Calu3 (cell line): ENCODE measurements around the gene FBL. TPM values are rescaled to one million over a fixed set of nuclear protein-coding genes. Genes with fewer than 3 reads are reported as not detected.
"Not testable (repeated sequence)": the region's sequence is repeated elsewhere in the genome, so short reads cannot be mapped to it uniquely, and the experiment has no call there.

ENCODE experiments used
- BruUV-seq: library from RNA; stranded (reverse); fragments of 400-500 nt; replicated peaks from 2 replicates; lab custom pipeline; 2021; lab: Mats Ljungman, UMichigan
- CTCF ChIA-PET: fragments of 300-600 bp; sonication (Branson Sonifier 250); formaldehyde crosslinking; loops from one replicate; lab custom pipeline; 2022; ENCODE audit warnings: antibody characterized with exemption; lab: Charles Lee
- DNase-seq: peaks from one replicate; pipeline ENCODE4 v3.0.0; 2022
- H3K27ac Mint-ChIP-seq: one replicate; pipeline ENCODE4 v1.8.0; 2022; ENCODE audit warnings: mixed read lengths; ENCODE audit not compliant: unreplicated experiment
- H3K27me3 Mint-ChIP-seq: one replicate; pipeline ENCODE4 v1.8.0; 2022; ENCODE audit warnings: mixed read lengths; ENCODE audit not compliant: unreplicated experiment
- H3K36me3 Mint-ChIP-seq: one replicate; pipeline ENCODE4 v1.8.0; 2022; ENCODE audit warnings: mild to moderate bottlenecking, moderate library complexity, mixed read lengths; ENCODE audit not compliant: insufficient read depth, unreplicated experiment
- H3K4me1 Mint-ChIP-seq: one replicate; pipeline ENCODE4 v1.8.0; 2022; ENCODE audit warnings: mild to moderate bottlenecking, low read depth, mixed read lengths; ENCODE audit not compliant: unreplicated experiment
- H3K4me3 Mint-ChIP-seq: one replicate; pipeline ENCODE4 v1.8.0; 2022; ENCODE audit warnings: mild to moderate bottlenecking, low read depth, moderate library complexity, mixed read lengths; ENCODE audit not compliant: unreplicated experiment
- H3K9me3 Mint-ChIP-seq: one replicate; pipeline ENCODE4 v1.8.0; 2022; ENCODE audit warnings: low read depth, mixed read lengths; ENCODE audit not compliant: unreplicated experiment
- intact Hi-C: fragments of 100-400 bp; cut with micrococcal nuclease; formaldehyde crosslinking; loops from one replicate; pipeline ENCODE4 v1.10.0; 2022; ENCODE audit not compliant: unreplicated experiment
- total RNA-seq: library from RNA; stranded (reverse); gene quantifications from 2 replicates; pipeline ENCODE4 v1.2.3, GENCODE V29; 2022
- TF ChIP-seq, protein P1 (sequence below): fragments of 200-600 bp; IDR thresholded peaks from one replicate; pipeline ENCODE4 v1.8.0; 2022; ENCODE audit warnings: antibody characterized with exemption; ENCODE audit not compliant: unreplicated experiment

Gene FBL
- total RNA-seq, 1 experiment from 2014 or later = 724 TPM

DNA sequence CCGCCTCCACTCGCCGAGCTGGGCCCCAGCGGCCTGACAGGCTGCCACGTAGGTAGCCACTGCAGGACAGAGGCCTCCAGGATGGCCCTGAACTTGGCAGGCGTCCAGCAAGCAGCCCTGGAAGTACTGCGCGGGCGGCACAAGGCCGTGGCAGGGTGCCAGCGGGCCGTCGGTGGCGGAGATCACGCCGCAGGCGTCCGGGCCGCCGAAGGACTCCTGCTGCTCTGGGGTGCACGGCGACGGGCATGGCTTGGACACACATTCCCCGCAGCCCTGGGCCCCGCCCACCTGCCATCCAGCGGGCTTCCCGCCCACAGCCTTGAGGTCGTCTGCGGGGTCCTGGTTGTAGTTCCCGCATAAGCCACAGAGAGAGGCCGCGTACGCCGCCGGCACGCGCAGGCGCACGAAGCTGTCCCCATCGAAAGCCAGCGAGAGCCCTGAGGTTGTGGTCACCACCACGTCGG is 29.3 kb upstream of the FBL start:
- intact Hi-C loops, H3K9me3 Mint-ChIP-seq, H3K36me3 Mint-ChIP-seq, H3K27ac Mint-ChIP-seq, H3K27me3 Mint-ChIP-seq, H3K4me3 Mint-ChIP-seq, DNase-seq, CTCF ChIA-PET, H3K4me1 Mint-ChIP-seq, BruUV-seq: not testable (repeated sequence)

DNA sequence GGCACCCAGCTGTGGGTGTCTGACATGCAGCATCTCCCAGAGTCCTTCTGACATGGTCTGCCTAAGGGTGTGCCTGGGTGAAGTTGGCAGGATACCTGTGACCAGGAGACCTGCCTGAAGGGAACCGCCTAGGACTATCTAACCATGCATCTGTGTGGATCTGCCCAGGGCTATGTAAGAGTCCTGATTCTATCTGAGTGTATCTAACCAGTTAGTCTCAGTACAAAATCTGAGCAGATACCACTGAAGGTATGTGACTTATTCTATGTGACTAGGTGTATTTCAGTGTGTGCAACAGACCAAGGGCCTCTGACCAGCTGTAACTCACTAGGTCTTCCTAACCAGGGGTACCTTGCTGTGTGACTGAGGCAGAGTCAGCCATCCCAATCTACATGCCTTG is 28.2 kb upstream of the FBL start:
- CTCF ChIA-PET = no interaction called here

DNA sequence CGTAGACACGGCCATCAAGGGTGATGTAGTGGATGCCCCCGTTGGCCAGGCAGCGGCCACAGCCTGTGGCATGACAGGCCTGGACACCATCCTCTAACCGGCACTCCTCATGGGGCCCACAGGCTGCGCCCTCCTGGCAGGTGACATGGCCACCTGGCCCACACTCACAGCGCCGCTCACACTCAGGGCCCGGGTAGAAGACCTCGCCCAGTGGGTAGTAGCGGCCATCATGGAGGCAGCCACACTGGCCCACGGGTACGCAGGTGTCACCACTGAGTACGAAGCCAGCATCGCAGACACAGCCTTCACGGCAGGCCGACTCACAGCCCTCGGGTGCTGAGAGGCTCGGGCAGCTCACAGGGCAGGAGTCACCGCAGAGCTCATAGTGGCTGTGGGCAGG is 27.2 kb upstream of the FBL start:
- Mint-ChIP-seq H3K9me3 (no peaks in the 10 kb centered on the region), H3K27ac (no peak overlapping the region), H3K27me3 (no peaks in the 10 kb centered on the region), H3K36me3 (no peaks in the 10 kb centered on the region), H3K4me1 (no peaks in the 10 kb centered on the region), H3K4me3 (no peak overlapping the region)
- TF ChIP-seq, protein P1, sequence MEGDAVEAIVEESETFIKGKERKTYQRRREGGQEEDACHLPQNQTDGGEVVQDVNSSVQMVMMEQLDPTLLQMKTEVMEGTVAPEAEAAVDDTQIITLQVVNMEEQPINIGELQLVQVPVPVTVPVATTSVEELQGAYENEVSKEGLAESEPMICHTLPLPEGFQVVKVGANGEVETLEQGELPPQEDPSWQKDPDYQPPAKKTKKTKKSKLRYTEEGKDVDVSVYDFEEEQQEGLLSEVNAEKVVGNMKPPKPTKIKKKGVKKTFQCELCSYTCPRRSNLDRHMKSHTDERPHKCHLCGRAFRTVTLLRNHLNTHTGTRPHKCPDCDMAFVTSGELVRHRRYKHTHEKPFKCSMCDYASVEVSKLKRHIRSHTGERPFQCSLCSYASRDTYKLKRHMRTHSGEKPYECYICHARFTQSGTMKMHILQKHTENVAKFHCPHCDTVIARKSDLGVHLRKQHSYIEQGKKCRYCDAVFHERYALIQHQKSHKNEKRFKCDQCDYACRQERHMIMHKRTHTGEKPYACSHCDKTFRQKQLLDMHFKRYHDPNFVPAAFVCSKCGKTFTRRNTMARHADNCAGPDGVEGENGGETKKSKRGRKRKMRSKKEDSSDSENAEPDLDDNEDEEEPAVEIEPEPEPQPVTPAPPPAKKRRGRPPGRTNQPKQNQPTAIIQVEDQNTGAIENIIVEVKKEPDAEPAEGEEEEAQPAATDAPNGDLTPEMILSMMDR = no peak
- intact Hi-C loops = no loop called here
- CTCF ChIA-PET = no interaction called here
- no TSS peak for BruUV-seq
- DNase-seq = no peak

More for the DNA sequence above, 28.2 kb upstream of the FBL start:
- H3K27ac Mint-ChIP-seq = no peak overlapping the region
- H3K4me3 Mint-ChIP-seq = no peak overlapping the region
- no peaks in the 10 kb centered on the region for H3K36me3 Mint-ChIP-seq
- H3K4me1 Mint-ChIP-seq = no peaks in the 10 kb centered on the region
- no peaks in the 10 kb centered on the region for H3K9me3 Mint-ChIP-seq
- DNase-seq = no peak
- BruUV-seq = no TSS peak
- H3K27me3 Mint-ChIP-seq = no peaks in the 10 kb centered on the region
- TF ChIP-seq, protein P1 = no peak
- intact Hi-C loops = no loop called here

DNA sequence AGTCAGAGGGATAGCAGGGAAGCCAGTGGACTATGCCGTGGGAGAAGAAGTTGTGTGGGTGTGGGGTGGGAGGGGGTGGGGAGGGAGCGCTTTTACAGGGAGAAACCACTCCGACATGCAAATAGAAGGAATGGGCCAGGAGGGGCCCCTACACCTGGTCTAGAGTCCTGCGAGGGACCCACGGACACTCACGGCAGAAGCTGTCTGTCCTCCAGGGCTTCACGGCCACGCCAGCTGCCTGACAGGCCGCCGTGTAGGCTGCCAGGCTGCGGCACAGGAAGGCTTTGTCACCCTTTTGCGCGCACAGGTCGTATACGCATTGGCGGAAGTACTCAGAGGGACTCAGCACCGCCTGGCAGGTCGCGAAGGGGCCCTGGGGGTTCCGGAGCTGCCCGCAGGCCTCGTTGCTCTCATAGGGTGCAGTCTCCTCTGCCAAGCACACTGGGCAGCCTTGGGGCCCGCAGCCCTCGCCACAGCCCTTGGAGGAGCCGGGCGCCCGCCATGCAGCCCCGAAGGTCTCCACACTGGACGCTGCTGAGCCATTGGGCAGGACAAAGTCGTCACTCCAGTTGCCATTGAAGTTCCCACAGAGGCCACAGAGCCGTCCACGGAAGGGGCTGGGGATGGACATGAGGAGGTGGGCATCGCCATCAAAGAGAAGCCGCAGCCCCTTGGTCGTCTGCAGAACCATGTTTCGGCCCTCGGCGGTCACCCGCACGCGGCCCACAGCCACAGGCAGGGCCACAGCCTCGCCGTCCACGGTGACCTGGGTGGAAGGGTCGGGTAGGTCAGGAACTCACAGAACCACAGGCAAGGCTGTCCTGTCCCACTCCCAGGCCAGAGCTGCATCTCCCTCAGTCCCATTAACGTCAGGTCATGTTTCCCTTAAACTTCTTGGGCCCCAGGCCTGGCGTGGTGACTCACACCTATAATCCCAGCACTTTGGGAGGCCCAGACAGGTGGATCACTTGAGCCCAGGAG is 26.0 kb upstream of the FBL start:
- H3K27ac Mint-ChIP-seq = no peak overlapping the region
- TF ChIP-seq, protein P1 = no peak
- H3K9me3 Mint-ChIP-seq = no peaks in the 10 kb centered on the region
- no peaks in the 10 kb centered on the region for H3K4me1 Mint-ChIP-seq
- CTCF ChIA-PET = no interaction called here
- H3K36me3 Mint-ChIP-seq = no peaks in the 10 kb centered on the region
- DNase-seq = no peak
- no peak overlapping the region for H3K4me3 Mint-ChIP-seq
- no peaks in the 10 kb centered on the region for H3K27me3 Mint-ChIP-seq
- no TSS peak for BruUV-seq
- intact Hi-C loops = no loop called here

DNA sequence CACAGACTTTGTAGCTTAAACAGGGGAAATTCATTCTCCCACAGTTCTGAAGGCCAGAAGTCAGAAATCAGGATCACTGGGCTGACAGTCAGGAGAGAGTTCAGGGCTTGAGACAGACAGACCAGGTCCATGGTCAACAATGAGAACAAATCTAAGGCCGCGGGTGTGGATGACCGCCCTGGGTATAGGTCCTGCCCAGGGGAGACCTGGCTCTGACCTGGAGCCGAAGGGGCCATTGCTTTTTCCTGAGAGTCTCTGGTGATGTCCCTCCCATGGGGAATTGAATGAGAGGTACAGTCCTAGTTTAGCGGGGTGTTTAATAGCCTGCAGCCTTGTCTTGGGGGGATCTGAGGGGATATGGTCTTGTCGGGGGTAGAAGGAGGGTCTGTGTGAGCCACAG is 25.2 kb upstream of the FBL start:
- H3K27me3 Mint-ChIP-seq = no peaks in the 10 kb centered on the region
- no peaks in the 10 kb centered on the region for H3K36me3 Mint-ChIP-seq
- H3K4me1 Mint-ChIP-seq = no peaks in the 10 kb centered on the region
- H3K4me3 Mint-ChIP-seq = no peak overlapping the region
- TF ChIP-seq, protein P1 = no peak
- intact Hi-C loops = no loop called here
- BruUV-seq = no TSS peak
- H3K27ac Mint-ChIP-seq = no peak overlapping the region
- CTCF ChIA-PET = no interaction called here
- DNase-seq = no peak
- H3K9me3 Mint-ChIP-seq = no peaks in the 10 kb centered on the region
